GM18505 (cell line): ENCODE data around the gene TAF12.
"Not testable (repeated sequence)": the region's sequence is repeated elsewhere in the genome, so short reads cannot be mapped to it uniquely, and the experiment has no call there.

Source experiments
- ATAC-seq: cut with Tn5 transposase; IDR thresholded peaks from one replicate; pipeline ENCODE4 v1.9.1; 2021; ENCODE audit not compliant: unreplicated experiment
- POLR2A ChIP-seq: IDR thresholded peaks from 4 replicates; pipeline ENCODE4 v1.6.1; 2011; ENCODE audit warnings: borderline replicate concordance; ENCODE audit not compliant: insufficient read depth, insufficient read length; ENCODE audit errors: extremely low read depth

The TAF12 gene

GRCh38 chr1:28577738-28578536 is 64.9 kb downstream of the TAF12 start:
- ATAC-seq = no peak
- no peak for TF ChIP-seq POLR2A

GRCh38 chr1:28577052-28577678 is 65.7 kb downstream of the TAF12 start:
- ATAC-seq = no peak
- TF ChIP-seq POLR2A = peak; percentile 55

- no peak for TF ChIP-seq POLR2A
Observed at GRCh38 chr1:28573564-28573963, 69.3 kb downstream of the TAF12 start.

DNA sequence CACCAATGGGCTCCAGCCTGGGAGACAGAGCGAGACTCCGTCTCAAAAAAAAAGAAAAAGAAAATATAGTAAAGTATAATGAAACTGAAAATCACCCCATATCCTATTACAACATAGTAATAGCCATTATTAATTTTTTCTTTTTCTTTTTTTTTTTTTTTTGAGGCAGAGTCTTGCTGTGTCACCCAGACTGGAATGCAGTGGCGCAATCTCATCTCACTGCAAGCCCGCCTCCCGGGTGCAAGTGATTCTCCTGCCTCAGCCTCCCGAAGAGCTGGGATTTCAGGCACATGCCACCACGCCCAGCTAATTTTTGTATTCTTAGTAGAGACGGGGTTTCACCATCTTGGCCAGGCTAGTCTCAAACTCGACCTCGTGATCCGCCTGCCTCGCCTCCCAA is 70.0 kb downstream of the TAF12 start:
- ATAC-seq = not testable (repeated sequence)

More at GRCh38 chr1:28573564-28573963, 69.3 kb downstream of the TAF12 start:
- ATAC-seq = no peak

GRCh38 chr1:28571911-28572310 is 71.0 kb downstream of the TAF12 start:
- no peak for TF ChIP-seq POLR2A
- ATAC-seq = no peak

DNA sequence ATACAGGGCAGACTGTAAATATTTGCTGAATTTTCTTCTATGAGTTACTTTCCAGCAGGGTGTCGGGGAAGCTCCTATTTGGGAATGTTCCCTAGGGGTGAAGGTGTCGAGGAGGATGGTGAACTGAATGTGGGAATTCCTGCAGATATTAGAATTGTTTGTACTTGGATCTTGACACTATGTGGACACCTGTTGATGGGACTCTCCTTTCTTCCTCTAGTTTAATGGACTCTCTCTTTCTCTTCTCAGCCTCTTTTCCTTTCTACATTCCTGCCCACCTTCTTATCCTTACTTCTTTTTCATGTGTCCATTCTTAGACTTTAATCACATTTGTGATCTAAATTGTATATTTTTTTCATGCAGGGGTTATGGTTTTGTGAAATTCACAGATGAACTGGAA is 75.9 kb downstream of the TAF12 start:
- no peak for ATAC-seq
- TF ChIP-seq POLR2A = no peak

DNA sequence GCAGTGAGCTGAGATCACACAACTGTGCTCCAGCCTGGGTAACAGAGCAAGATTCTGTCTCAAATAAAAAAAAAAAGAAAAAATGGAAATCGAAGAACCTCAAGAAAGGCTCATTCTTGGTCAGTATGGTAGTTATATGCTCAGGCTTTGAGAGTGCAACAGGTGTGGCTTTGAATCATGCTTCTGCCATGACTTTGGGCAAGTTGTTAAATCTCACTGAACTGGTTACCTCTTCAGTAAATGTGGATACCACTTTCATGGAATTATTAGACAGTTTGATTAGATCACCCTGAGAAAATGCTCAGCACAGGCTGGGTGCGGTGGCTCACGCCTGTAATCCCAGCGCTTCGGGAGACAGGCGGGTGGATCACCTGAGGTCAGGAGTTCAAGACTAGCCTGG is 77.1 kb downstream of the TAF12 start:
- ATAC-seq = no peak
- no peak for TF ChIP-seq POLR2A

- ATAC-seq = no peak
- TF ChIP-seq POLR2A = no peak
Observed at GRCh38 chr1:28565040-28565439, 77.8 kb downstream of the TAF12 start.

DNA sequence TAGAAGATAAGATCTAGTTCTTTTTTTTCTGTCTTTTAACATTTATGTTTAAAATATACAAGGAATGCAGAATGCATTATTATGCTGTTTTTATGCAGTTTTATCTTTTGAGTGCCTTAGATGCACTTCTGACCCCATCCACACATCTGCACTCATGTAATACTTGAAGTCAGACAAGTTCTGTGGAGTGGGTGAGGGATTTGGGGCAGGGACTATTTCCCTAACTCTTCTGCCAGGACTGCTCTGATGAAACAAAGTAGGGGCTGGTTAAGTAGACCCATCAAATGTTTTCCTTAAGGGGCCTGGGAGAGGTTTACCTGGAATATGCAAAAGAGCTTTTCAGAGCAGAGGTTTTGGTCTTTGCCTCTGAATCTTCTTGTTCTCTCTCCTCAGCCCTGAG is 78.6 kb downstream of the TAF12 start:
- no peak for TF ChIP-seq POLR2A
- ATAC-seq = no peak

DNA sequence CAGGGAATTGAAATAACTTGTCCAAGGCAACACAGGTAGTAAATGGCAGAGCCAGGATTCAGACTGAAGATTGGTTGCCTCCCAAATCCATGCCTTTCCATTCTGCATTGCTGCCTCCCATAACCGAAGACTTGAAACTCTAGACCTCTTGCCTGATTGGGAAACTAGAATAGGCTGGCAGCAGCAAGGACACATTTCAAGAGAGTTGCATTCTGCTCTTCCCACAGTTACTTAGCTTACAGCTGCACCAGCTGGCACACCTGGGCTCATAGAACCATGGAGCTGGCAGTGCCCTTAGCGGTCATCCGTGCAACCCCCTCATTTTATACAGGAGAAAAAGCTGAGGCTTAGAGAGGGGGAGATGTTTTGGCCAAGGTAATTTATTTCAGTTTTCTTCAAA is 82.0 kb downstream of the TAF12 start:
- no peak for TF ChIP-seq POLR2A
- ATAC-seq = no peak
